GM08714 (cell line): ENCODE measurements around the gene YY1AP1.
"Not testable (repeated sequence)": the region's sequence is repeated elsewhere in the genome, so short reads cannot be mapped to it uniquely, and the experiment has no call there.

ENCODE experiments used
- H3K4me3 ChIP-seq: fragments of 200-500 bp; sonication (Bioruptor generic); 2 replicates; pipeline ENCODE4 v1.5.1; 2014; ENCODE audit warnings: mild to moderate bottlenecking, low read length, inconsistent platforms
- ZNF274 ChIP-seq: IDR thresholded peaks from 2 replicates; pipeline ENCODE4 v1.6.1; 2012; ENCODE audit warnings: mild to moderate bottlenecking, low read depth, low read length

The YY1AP1 gene

DNA sequence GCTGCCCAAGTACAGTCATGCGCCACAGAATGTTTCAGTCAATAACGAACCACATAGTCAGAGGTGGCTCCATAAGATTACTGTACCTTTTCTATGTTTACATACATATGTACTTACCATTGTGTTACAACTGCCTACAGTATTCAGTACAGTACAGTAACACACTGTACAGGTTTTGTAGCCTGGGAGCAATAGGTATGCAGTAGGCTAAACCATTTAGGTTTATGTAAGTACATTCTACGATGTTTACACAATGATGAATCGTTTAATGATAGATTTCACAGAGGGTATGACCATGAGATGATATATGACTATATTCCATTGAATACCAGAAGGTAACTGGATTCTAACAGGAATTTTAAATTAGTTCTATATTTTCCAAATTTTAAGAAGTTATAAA, 10.5 kb downstream of the YY1AP1 start:
- TF ChIP-seq ZNF274, result no peak
- no peak overlapping the region for H3K4me3 ChIP-seq

DNA sequence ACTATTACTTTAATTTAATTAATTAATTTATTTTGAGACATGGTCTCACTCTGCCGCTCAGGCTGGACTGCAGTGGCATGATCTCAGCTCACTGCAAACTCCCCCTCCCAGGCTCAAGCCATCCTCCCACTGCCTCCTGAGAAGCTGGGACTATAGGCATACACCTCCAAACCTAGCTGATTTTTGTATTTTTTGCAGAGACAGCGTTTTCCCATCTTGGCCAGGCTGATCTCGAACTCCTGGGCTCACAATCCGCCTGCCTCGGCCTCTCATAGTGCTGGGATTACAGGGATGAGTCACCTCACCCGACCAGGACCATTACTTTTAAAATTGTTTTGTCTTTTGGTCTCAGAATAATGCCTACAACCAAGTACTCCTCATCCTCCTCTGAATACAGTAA, 15.6 kb downstream of the YY1AP1 start:
- no peak for TF ChIP-seq ZNF274
- no peak overlapping the region for H3K4me3 ChIP-seq

DNA sequence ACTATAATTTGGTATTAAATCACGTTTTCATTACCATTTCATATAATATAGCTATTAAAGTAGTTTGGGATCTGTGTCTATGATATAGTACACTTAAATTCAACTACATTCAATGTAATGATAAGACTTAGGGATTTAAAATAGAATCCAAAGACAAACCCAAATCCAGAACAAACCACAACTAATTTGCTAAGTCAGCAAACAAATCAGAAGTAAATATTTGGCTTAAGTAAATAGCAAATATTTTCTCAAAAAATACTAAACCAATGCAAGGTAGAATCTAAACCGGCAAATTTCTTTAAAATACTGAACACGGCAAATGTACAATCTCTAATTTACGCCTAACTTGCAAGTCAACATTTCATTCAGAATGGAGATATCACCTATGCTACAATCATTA, 16.8 kb downstream of the YY1AP1 start:
- H3K4me3 ChIP-seq, result no peak overlapping the region
- no peak for TF ChIP-seq ZNF274

DNA sequence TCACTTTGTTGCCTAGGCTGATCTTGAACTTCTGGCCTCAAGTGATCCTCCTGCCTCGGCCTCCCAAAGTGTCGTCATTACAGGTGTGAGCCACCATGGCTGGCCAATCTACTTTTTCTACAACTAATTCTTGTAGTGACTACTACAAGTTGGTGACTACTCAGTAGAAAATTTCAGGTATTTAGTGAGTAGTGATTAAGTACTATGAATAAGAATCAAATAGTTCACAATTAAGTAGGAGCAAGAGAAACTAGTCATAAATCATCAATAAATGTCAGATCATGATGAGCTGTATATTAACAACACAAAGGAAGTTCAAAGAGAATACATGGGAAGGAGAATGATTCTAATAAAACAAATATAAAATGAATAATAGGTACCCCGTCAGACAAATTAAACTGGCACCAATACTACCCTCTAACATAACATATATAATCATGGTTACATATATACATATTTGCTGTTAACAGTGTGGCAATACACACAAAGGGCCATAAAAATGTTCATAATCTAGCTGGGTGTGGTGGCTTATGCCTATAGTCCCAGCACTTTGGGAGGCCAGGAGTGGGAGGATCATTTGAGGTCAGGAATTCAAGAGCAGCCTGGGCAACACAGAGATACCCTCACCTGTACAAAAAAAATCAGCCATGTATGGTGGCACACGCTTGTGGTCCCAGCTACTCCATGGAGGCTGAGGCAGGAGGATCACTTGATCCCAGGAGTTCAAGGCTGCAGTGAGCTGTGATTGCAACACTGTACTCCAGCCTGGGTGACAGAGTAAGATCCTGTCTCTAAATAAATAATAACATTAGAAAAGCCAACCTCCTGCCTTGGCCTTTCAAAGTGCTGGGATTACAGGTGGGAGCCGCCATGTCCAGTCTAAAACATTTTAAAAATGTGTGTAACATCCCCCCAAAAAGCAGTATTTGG, 19.1 kb downstream of the YY1AP1 start:
- no peak overlapping the region for H3K4me3 ChIP-seq
- no peak for TF ChIP-seq ZNF274

DNA sequence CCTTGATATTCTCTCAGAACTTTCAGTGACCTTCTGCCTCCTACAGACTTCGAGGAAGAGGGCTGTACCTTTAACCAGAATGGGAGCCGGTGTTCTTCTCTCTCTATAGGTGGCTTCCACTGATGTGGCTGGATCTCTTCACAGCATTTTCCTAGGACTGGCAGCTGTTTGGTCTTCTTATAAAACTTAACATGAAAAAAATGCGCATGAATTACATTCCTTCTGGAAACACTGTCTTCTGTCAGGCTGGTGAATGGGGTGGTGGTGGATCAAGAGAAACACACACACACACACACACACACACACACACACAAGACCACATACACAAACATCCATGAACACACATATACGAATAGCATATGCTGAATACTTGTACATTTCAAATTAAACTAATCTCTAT, 27.3 kb downstream of the YY1AP1 start:
- not testable (repeated sequence) for H3K4me3 ChIP-seq

- H3K4me3 ChIP-seq, result no peak overlapping the region
- no peak for TF ChIP-seq ZNF274
These were observed 31.1 kb downstream of the YY1AP1 start for GRCh38 chr1:155657463-155657862.

DNA sequence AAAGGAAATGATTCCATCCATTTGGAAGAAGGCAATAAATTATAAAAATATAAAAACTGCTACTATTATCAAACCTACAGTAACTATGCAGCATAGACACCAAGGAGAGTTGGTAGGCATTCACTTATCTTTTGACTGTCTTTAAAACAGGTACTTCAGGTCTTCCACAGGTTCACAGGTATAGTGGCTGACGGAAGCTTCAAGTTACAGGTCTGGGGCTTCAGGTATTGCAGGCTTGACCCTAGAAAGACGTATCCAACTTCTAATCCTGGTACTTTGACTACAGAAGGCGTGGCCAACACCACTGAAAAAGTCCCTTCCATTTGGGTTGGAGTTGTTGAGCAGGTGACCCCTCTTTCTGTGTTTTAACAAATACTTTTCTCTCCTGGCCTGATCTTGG, 35.6 kb downstream of the YY1AP1 start:
- TF ChIP-seq ZNF274, result no peak
- no peak overlapping the region for H3K4me3 ChIP-seq

DNA sequence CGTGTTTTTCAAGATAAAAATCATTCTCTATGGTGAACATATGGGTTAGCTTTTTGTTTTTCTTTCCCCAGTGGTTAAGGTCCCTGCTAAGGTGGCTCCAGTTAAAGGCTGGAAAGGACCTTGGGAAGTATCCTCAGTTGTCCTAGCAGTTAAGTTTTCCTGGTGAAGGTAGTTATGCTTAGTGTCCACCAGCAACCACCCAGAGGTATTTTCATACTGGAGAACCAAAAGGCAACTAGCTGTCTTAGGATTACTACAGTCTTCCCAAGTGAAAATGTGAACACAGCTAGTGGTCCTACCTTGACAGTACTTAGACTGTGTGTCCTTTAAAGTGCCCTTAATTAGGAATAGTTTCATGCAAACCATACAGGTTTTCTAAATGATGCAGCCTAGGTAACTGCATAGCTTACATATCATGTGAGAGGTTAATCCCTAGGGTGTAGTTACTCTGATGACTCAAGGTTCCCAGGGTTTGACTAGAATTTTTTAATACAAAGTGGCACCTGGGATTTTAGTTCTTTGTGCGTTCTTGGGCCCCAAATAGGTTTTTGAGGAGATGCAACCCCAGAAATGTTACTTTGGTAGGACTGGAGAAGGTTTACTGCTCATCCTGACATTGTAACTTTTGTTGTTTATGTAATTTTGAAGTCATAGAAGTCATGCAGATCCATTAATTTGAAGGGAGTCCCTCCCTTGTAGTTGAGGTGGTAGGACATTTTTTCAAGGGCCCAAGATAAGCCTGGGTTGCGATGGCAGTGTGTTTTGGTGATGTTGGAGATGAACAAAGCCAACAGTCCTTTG, 36.5 kb downstream of the YY1AP1 start:
- TF ChIP-seq ZNF274, result no peak
- H3K4me3 ChIP-seq, result no peak overlapping the region

DNA sequence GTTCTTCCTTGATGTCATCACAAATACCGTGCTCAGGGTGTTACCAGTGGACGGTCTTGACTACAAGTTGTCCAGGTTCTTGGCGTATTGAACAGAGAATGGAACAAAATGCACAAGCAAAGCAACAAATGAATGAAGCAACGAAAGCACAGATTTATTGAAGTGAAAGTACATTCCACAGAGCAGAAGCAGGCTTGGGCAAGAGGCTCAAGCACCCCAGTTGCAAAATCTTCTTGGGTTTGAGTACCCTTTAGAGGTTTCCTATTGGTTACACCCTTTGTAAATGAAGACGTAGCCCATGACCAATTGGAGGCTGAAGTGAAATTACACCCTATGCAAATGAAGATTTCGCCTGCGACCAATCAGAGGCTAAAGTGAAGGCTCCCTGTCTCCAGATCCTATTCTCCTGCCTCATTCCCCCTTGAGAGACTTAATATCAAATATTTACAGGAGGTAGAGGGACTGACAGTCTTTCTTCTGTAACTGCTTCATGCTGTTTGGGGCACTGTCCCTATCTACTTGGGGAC, 38.3 kb downstream of the YY1AP1 start:
- no peak overlapping the region for H3K4me3 ChIP-seq
- TF ChIP-seq ZNF274, result no peak

GRCh38 chr1:155649676-155650075, 38.9 kb downstream of the YY1AP1 start:
- H3K4me3 ChIP-seq, result no peak overlapping the region
- no peak for TF ChIP-seq ZNF274

DNA sequence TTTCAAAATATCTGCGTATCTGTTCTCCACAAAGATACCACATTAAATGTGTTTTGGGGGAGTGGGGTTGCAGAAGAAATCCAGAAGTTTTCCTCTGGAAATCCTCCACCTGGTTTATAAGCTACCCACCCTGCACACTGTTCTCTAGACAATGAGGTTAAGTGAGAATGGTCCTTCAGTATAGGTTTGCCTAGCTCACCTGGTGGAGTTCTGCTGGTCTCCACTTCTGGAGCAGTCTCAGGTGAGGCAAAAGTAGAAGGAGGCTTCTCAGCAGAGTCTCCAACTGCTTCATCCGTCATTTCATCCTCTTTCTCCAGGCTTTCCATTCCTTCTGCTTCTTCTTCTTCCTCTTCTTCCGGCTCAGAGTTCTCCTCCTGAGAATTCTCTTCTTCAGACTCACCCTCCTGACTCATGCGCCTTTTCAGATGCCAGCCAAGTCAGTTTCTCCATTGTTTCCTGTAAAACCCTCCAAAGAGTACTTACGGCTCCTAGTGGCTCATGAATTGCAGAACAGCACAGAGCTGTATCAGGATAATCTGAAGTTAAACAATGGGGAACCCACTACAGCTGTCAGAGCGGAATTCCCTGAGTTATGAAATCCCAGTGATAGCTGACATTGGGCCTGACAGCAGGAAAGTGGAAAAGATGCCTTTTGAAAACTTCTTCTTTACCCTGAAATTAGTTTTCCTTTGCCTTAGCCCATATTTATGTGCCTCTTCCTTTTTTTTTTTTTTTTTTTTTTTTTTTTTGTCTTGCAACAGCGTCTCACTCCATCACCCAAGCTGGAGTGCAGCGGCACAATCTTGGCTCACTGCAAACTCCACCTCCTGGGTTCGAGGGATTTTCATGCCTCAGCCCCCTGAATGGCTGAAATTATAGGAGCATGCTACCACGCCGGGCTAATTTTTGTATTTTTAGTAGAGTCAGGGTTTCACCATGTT, 40.1 kb downstream of the YY1AP1 start:
- H3K4me3 ChIP-seq, result no peak overlapping the region

GRCh38 chr1:155646307-155646706, 42.3 kb downstream of the YY1AP1 start:
- H3K4me3 ChIP-seq, result no peak overlapping the region
- no peak for TF ChIP-seq ZNF274

More for the DNA sequence above, 40.1 kb downstream of the YY1AP1 start:
- no peak for TF ChIP-seq ZNF274

GRCh38 chr1:155645648-155646047, 42.9 kb downstream of the YY1AP1 start:
- TF ChIP-seq ZNF274, result no peak

More at GRCh38 chr1:155645648-155646047, 42.9 kb downstream of the YY1AP1 start:
- no peak overlapping the region for H3K4me3 ChIP-seq
